Measurements from ENCODE around the gene SLC25A6. TPM values are rescaled to one million over a fixed set of nuclear protein-coding genes. Genes with fewer than 3 reads are reported as not detected.

SLC25A6 gene
- total RNA-seq, 1 experiment from 2014 or later: 553 TPM

DNA sequence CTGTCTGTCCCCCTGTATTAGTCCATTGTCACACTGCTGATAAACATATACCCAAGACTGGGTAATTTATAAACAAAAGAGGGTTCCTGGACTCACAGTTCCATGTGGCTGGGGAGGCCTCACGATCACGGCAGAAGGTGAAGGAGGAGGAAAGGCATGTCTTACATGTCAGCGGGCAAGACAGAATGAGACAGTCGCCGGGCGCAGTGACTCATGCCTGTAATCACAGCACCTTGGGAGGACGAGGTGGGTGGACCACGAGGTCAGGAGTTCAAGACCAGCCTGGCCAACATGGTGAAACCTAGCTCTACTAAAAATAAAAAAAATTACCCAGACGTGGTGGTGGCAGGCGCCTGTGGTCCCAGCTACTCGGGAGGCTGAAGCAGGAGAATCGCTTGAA is 30.6 kb downstream of the SLC25A6 start:
- H2BK12ac ChIP-seq (ENCODE audit: insufficient read length, low read depth, low read length): no peak overlapping the region
- no peak overlapping the region for H3K18ac ChIP-seq (ENCODE audit: insufficient read length, low read depth, low read length)
- Mint-ChIP-seq H3K27ac (no peak overlapping the region), H3K9me3 (peaks cover 2 to 4% of the 10 kb centered on the region in 2 experiments; a peak in 2 of 5 replicates), H3K36me3 (ENCODE audit: insufficient read depth in 1 of 3, low read depth in 3 of 3) (peaks cover 18 to 40% (median 34%) of the 10 kb centered on the region in 3 experiments; a peak in 6 of 7 replicates), H3K4me3 (no peak overlapping the region), H3K27me3 (ENCODE audit: low read depth) (peaks cover 2% of the 10 kb centered on the region; the same call in 1 of the 2 replicates), H3K4me1 (peaks cover 1 to 15% of the 10 kb centered on the region in 2 experiments)
- H3K56ac ChIP-seq (ENCODE audit: insufficient read length, low read depth, low read length): no peak overlapping the region
- H2BK15ac ChIP-seq (ENCODE audit: low read depth, low read length): no peak overlapping the region
- H3K9me3 ChIP-seq (ENCODE audit: control insufficient read depth, low read depth, low read length): no peaks in the 10 kb centered on the region
- no peak overlapping the region for H2AK5ac ChIP-seq (ENCODE audit: insufficient read length, low read length)
- H2BK5ac ChIP-seq (ENCODE audit: insufficient read length, low read length): no peak overlapping the region
- no peak overlapping the region for H4K5ac ChIP-seq (ENCODE audit: insufficient read length, low read depth, low read length)
- no peak for DNase-seq
- no peak overlapping the region for H3T11ph ChIP-seq (ENCODE audit: low read length)
- H3K4me2 ChIP-seq (ENCODE audit: insufficient read depth, insufficient read length, low read length): no peak overlapping the region
- H3K27me3 ChIP-seq (ENCODE audit: insufficient read depth, low read length): no peaks in the 10 kb centered on the region
- no peaks in the 10 kb centered on the region for H3K4me1 ChIP-seq (ENCODE audit: insufficient read depth, low read length)
- WGBS (ENCODE audit: extremely low coverage, insufficient read length, low lambda C conversion rate): no CpG with 5 or more reads among the region's 12 CpGs
- H3K27ac ChIP-seq (ENCODE audit: insufficient read length, low read depth, low read length): no peak overlapping the region
- H2BK120ac ChIP-seq (ENCODE audit: low read depth, low read length, poor library complexity, severe bottlenecking): no peak overlapping the region
- H3K23me2 ChIP-seq (ENCODE audit: insufficient read length, low read depth, low read length, poor library complexity, severe bottlenecking): no peaks in the 10 kb centered on the region
- no peak overlapping the region for H4K8ac ChIP-seq (replicated peaks; ENCODE audit: insufficient read length, low read depth, low read length)
- H2BK20ac ChIP-seq (ENCODE audit: low read depth, low read length, poor library complexity, severe bottlenecking): no peak overlapping the region
- TF ChIP-seq, protein P1, sequence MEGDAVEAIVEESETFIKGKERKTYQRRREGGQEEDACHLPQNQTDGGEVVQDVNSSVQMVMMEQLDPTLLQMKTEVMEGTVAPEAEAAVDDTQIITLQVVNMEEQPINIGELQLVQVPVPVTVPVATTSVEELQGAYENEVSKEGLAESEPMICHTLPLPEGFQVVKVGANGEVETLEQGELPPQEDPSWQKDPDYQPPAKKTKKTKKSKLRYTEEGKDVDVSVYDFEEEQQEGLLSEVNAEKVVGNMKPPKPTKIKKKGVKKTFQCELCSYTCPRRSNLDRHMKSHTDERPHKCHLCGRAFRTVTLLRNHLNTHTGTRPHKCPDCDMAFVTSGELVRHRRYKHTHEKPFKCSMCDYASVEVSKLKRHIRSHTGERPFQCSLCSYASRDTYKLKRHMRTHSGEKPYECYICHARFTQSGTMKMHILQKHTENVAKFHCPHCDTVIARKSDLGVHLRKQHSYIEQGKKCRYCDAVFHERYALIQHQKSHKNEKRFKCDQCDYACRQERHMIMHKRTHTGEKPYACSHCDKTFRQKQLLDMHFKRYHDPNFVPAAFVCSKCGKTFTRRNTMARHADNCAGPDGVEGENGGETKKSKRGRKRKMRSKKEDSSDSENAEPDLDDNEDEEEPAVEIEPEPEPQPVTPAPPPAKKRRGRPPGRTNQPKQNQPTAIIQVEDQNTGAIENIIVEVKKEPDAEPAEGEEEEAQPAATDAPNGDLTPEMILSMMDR (conservative IDR thresholded peaks at IDR 0.05): no peak
- H3K79me1 ChIP-seq (ENCODE audit: insufficient read depth, low read depth, low read length, poor library complexity, severe bottlenecking): no peaks in the 10 kb centered on the region
- no peak overlapping the region for H4K91ac ChIP-seq (ENCODE audit: insufficient read length, low read depth, low read length)
- H3K9ac ChIP-seq (ENCODE audit: extremely low read depth, insufficient read length, low read length): no peak overlapping the region
- H3K79me2 ChIP-seq (ENCODE audit: insufficient read depth, low read length): no peaks in the 10 kb centered on the region
- H3K4ac ChIP-seq (ENCODE audit: low read depth, low read length): no peak overlapping the region
- H4K20me1 ChIP-seq (ENCODE audit: control insufficient read depth, insufficient read depth, insufficient read length): no peaks in the 10 kb centered on the region
- no peak overlapping the region for H3K14ac ChIP-seq (ENCODE audit: insufficient read depth, low read length)
- H2AFZ ChIP-seq (ENCODE audit: low read length): no peak overlapping the region
- H3K23ac ChIP-seq (ENCODE audit: insufficient read length, low read depth, low read length): no peak overlapping the region

Data from H9 (cell line).